GM23338 (cell line): Measurements from ENCODE around the gene NRROS. TPM values are rescaled to one million over a fixed set of nuclear protein-coding genes. Genes with fewer than 3 reads are reported as not detected.

ENCODE experiments used
- ATAC-seq: fragments of 200-7000 bp; cut with Tn5 transposase; 3 replicates; pipeline ENCODE4 v1.9.1; 2020
- DNase-seq: peaks from one replicate; pipeline ENCODE4 v3.0.0-alpha.2; 2015; ENCODE audit warnings: low spot score
- H2AFZ ChIP-seq: fragments of 200-600 bp; sonication (generic); 2 replicates; pipeline ENCODE4 v1.8.0; 2016; ENCODE audit warnings: antibody characterized with exemption, mild to moderate bottlenecking, moderate library complexity
- H3F3A ChIP-seq: fragments of 200-600 bp; sonication (generic); replicated peaks from 2 replicates; pipeline ENCODE4 v1.8.0; 2017; ENCODE audit warnings: antibody characterized with exemption, mixed run types, low read depth
- H3K27ac ChIP-seq: fragments of 200-600 bp; sonication (generic); 2 replicates; pipeline ENCODE4 v1.6.1; 2016; ENCODE audit warnings: low read depth
- H3K27me3 ChIP-seq: fragments of 200-600 bp; sonication (generic); 2 replicates; pipeline ENCODE4 v1.8.0; 2016; ENCODE audit warnings: mild to moderate bottlenecking, mixed run types, moderate library complexity; ENCODE audit not compliant: insufficient read depth
- H3K36me3 ChIP-seq: fragments of 200-600 bp; sonication (generic); 2 replicates; pipeline ENCODE4 v1.8.0; 2016; ENCODE audit warnings: mild to moderate bottlenecking; ENCODE audit not compliant: insufficient read depth
- H3K4me1 ChIP-seq: fragments of 200-600 bp; sonication (generic); 2 replicates; pipeline ENCODE4 v1.8.0; 2016; ENCODE audit warnings: mild to moderate bottlenecking, moderate library complexity; ENCODE audit not compliant: insufficient read depth
- H3K4me2 ChIP-seq: fragments of 200-600 bp; sonication (generic); 2 replicates; pipeline ENCODE4 v1.7.1; 2017; ENCODE audit warnings: mixed run types
- H3K4me3 ChIP-seq: fragments of 200-600 bp; sonication (generic); 2 replicates; pipeline ENCODE4 v1.6.1; 2016; ENCODE audit warnings: mixed run types
- H3K79me2 ChIP-seq: fragments of 200-600 bp; sonication (generic); replicated peaks from 2 replicates; pipeline ENCODE4 v1.8.0; 2017; ENCODE audit warnings: mild to moderate bottlenecking; ENCODE audit not compliant: insufficient read depth
- H3K9me2 ChIP-seq: fragments of 200-600 bp; sonication (generic); 2 replicates; pipeline ENCODE4 v1.8.0; 2017; ENCODE audit not compliant: insufficient read depth
- H4K20me1 ChIP-seq: fragments of 200-600 bp; sonication (generic); replicated peaks from 2 replicates; pipeline ENCODE4 v1.8.0; 2017; ENCODE audit warnings: mild to moderate bottlenecking; ENCODE audit not compliant: insufficient read depth
- H3K27ac Mint-ChIP-seq: 2 replicates; pipeline ENCODE4 v1.8.0; 2020; ENCODE audit warnings: inconsistent platforms, mild to moderate bottlenecking, moderate library complexity, mixed read lengths
- H3K27me3 Mint-ChIP-seq: 3 replicates; pipeline ENCODE4 v1.8.0; 2022; ENCODE audit warnings: low read depth, mild to moderate bottlenecking, moderate library complexity, mixed read lengths, inconsistent platforms; ENCODE audit not compliant: insufficient read depth, poor library complexity
- H3K36me3 Mint-ChIP-seq: 3 replicates; pipeline ENCODE4 v1.8.0; 2021; ENCODE audit warnings: low read depth, mild to moderate bottlenecking, inconsistent platforms, moderate library complexity, mixed read lengths
- H3K4me1 Mint-ChIP-seq: 3 replicates; pipeline ENCODE4 v1.8.0; 2020; ENCODE audit warnings: mild to moderate bottlenecking, inconsistent platforms, mixed read lengths
- H3K4me3 Mint-ChIP-seq: 3 replicates; pipeline ENCODE4 v1.8.0; 2021; ENCODE audit warnings: moderate library complexity, mild to moderate bottlenecking, inconsistent platforms, mixed read lengths
- H3K9me3 Mint-ChIP-seq: 3 replicates; pipeline ENCODE4 v1.8.0; 2020; ENCODE audit warnings: moderate library complexity, mild to moderate bottlenecking, inconsistent platforms, mixed read lengths
- CREB1 ChIP-seq: fragments of 250-450 bp; sonication (Bioruptor Pico); IDR thresholded peaks from 2 replicates; pipeline ENCODE4 v1.5.0; 2020; ENCODE audit warnings: low read depth, mild to moderate bottlenecking, moderate library complexity
- CTCF ChIP-seq, 2 experiments: fragments of 200-600 bp in 1 of 2; sonication (generic) in 1 of 2; conservative IDR thresholded peaks; 2 replicates each; pipeline versions ENCODE4 v1.5.1 to v1.6.1; 2016 to 2017; ENCODE audit warnings: antibody characterized with exemption in 2 of 2, low read depth in 2 of 2, mild to moderate bottlenecking in 2 of 2, moderate library complexity in 1 of 2
- EZH2 ChIP-seq: fragments of 200-600 bp; sonication (generic); IDR thresholded peaks from one replicate; pipeline ENCODE4 v1.8.0; 2017; ENCODE audit warnings: antibody characterized with exemption, mild to moderate bottlenecking, low read depth; ENCODE audit not compliant: unreplicated experiment
- EZH2phosphoT487 ChIP-seq: fragments of 200-600 bp; sonication (generic); IDR thresholded peaks from one replicate; pipeline ENCODE4 v1.8.1; 2018; ENCODE audit warnings: antibody characterized with exemption; ENCODE audit not compliant: unreplicated experiment
- JUNB ChIP-seq: IDR thresholded peaks from one replicate; pipeline ENCODE4 v1.6.1; 2016; ENCODE audit warnings: antibody characterized with exemption; ENCODE audit not compliant: unreplicated experiment
- NANOG ChIP-seq: IDR thresholded peaks from 2 replicates; pipeline ENCODE4 v1.6.1; 2016; ENCODE audit warnings: antibody characterized with exemption, borderline replicate concordance
- POLR2AphosphoS5 ChIP-seq: IDR thresholded peaks from 2 replicates; pipeline ENCODE4 v1.6.1; 2016; ENCODE audit warnings: antibody characterized with exemption, low read depth
- STAT1 ChIP-seq: IDR thresholded peaks from one replicate; pipeline ENCODE4 v1.6.1; 2016; ENCODE audit warnings: antibody characterized with exemption; ENCODE audit not compliant: unreplicated experiment
- ZNF114 ChIP-seq: fragments of 250-450 bp; sonication (Bioruptor Pico); IDR thresholded peaks from 2 replicates; pipeline ENCODE4 v1.5.0; 2020; ENCODE audit warnings: mild to moderate bottlenecking, moderate library complexity
- ZNF331 ChIP-seq: fragments of 250-450 bp; sonication (Bioruptor Pico); IDR thresholded peaks from 2 replicates; pipeline ENCODE4 v1.5.0; 2020; ENCODE audit warnings: low read depth, mild to moderate bottlenecking, moderate library complexity
- polyA plus RNA-seq: library from polyadenylated mRNA; unstranded; fragments of >200 nt; fragmentation: Nextera tagmentation; extraction: Ambion mirVana; gene quantifications from 2 replicates; pipeline ENCODE4 v1.2.1, GENCODE V29; 2016
- total RNA-seq: library from RNA; depleted of rRNA; stranded (reverse); fragments of >200 nt; shearing (Covaris generic); gene quantifications from 2 replicates; pipeline ENCODE4 v1.2.3, GENCODE V29; 2014
- TF ChIP-seq, protein P1 (sequence below): IDR thresholded peaks from one replicate; pipeline ENCODE4 v1.6.1; 2018; ENCODE audit warnings: antibody characterized with exemption; ENCODE audit not compliant: unreplicated experiment
- TF ChIP-seq, protein P2 (sequence below): fragments of 250-450 bp; sonication (Bioruptor Pico); IDR thresholded peaks from 2 replicates; pipeline ENCODE4 v1.5.0; 2020; ENCODE audit warnings: mild to moderate bottlenecking, moderate library complexity
- TF ChIP-seq, protein P3 (sequence below): IDR thresholded peaks from 2 replicates; pipeline ENCODE4 v1.6.1; 2016; ENCODE audit warnings: antibody characterized with exemption

The NRROS gene
- total and polyA plus RNA-seq, 2 experiments from 2014 or later = 2.3 to 8.5 TPM

DNA sequence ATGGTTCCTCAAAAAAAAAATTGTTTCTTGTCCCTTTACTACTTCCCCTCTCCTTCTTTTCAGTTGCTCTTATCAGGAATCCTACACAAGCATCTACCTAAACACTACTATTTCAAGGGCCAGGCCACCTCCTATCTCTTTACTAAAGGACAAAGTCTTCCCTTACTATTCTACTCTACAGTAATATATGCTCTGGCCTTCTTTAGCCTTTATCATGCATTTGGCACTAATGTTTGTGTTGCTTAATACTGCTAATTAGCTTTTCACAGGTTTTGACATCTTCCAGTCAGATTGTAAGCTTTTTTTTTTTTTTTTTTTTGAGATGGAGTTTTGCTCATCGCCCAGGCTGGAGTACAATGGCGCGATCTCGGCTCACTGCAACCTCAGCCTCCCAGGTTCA is 67.2 kb downstream of the NRROS start:
- Histone ChIP-seq H3K4me2 (no peak overlapping the region), H3K27me3 (peaks cover 13% of the 10 kb centered on the region; the same call in 1 of the 2 replicates)
- no peaks in the 10 kb centered on the region for H3K9me3 Mint-ChIP-seq

More for the DNA sequence above, 67.2 kb downstream of the NRROS start:
- Histone ChIP-seq H2AFZ (no peak overlapping the region), H4K20me1 (no peaks in the 10 kb centered on the region), H3F3A (0 out of 2 replicates have a peak, but pooled peaks cover 3% of the 10 kb centered on the region), H3K9me2 (no peaks in the 10 kb centered on the region), H3K4me1 (no peaks in the 10 kb centered on the region), H3K36me3 (no peaks in the 10 kb centered on the region), H3K27ac (no peak overlapping the region), H3K4me3 (no peak overlapping the region), H3K79me2 (no peaks in the 10 kb centered on the region)
- TF ChIP-seq, protein P1, sequence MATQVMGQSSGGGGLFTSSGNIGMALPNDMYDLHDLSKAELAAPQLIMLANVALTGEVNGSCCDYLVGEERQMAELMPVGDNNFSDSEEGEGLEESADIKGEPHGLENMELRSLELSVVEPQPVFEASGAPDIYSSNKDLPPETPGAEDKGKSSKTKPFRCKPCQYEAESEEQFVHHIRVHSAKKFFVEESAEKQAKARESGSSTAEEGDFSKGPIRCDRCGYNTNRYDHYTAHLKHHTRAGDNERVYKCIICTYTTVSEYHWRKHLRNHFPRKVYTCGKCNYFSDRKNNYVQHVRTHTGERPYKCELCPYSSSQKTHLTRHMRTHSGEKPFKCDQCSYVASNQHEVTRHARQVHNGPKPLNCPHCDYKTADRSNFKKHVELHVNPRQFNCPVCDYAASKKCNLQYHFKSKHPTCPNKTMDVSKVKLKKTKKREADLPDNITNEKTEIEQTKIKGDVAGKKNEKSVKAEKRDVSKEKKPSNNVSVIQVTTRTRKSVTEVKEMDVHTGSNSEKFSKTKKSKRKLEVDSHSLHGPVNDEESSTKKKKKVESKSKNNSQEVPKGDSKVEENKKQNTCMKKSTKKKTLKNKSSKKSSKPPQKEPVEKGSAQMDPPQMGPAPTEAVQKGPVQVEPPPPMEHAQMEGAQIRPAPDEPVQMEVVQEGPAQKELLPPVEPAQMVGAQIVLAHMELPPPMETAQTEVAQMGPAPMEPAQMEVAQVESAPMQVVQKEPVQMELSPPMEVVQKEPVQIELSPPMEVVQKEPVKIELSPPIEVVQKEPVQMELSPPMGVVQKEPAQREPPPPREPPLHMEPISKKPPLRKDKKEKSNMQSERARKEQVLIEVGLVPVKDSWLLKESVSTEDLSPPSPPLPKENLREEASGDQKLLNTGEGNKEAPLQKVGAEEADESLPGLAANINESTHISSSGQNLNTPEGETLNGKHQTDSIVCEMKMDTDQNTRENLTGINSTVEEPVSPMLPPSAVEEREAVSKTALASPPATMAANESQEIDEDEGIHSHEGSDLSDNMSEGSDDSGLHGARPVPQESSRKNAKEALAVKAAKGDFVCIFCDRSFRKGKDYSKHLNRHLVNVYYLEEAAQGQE = no peak
- TF ChIP-seq NANOG = no peak
- TF ChIP-seq POLR2AphosphoS5 = no peak
- TF ChIP-seq EZH2phosphoT487 = no peak
- TF ChIP-seq, protein P2, sequence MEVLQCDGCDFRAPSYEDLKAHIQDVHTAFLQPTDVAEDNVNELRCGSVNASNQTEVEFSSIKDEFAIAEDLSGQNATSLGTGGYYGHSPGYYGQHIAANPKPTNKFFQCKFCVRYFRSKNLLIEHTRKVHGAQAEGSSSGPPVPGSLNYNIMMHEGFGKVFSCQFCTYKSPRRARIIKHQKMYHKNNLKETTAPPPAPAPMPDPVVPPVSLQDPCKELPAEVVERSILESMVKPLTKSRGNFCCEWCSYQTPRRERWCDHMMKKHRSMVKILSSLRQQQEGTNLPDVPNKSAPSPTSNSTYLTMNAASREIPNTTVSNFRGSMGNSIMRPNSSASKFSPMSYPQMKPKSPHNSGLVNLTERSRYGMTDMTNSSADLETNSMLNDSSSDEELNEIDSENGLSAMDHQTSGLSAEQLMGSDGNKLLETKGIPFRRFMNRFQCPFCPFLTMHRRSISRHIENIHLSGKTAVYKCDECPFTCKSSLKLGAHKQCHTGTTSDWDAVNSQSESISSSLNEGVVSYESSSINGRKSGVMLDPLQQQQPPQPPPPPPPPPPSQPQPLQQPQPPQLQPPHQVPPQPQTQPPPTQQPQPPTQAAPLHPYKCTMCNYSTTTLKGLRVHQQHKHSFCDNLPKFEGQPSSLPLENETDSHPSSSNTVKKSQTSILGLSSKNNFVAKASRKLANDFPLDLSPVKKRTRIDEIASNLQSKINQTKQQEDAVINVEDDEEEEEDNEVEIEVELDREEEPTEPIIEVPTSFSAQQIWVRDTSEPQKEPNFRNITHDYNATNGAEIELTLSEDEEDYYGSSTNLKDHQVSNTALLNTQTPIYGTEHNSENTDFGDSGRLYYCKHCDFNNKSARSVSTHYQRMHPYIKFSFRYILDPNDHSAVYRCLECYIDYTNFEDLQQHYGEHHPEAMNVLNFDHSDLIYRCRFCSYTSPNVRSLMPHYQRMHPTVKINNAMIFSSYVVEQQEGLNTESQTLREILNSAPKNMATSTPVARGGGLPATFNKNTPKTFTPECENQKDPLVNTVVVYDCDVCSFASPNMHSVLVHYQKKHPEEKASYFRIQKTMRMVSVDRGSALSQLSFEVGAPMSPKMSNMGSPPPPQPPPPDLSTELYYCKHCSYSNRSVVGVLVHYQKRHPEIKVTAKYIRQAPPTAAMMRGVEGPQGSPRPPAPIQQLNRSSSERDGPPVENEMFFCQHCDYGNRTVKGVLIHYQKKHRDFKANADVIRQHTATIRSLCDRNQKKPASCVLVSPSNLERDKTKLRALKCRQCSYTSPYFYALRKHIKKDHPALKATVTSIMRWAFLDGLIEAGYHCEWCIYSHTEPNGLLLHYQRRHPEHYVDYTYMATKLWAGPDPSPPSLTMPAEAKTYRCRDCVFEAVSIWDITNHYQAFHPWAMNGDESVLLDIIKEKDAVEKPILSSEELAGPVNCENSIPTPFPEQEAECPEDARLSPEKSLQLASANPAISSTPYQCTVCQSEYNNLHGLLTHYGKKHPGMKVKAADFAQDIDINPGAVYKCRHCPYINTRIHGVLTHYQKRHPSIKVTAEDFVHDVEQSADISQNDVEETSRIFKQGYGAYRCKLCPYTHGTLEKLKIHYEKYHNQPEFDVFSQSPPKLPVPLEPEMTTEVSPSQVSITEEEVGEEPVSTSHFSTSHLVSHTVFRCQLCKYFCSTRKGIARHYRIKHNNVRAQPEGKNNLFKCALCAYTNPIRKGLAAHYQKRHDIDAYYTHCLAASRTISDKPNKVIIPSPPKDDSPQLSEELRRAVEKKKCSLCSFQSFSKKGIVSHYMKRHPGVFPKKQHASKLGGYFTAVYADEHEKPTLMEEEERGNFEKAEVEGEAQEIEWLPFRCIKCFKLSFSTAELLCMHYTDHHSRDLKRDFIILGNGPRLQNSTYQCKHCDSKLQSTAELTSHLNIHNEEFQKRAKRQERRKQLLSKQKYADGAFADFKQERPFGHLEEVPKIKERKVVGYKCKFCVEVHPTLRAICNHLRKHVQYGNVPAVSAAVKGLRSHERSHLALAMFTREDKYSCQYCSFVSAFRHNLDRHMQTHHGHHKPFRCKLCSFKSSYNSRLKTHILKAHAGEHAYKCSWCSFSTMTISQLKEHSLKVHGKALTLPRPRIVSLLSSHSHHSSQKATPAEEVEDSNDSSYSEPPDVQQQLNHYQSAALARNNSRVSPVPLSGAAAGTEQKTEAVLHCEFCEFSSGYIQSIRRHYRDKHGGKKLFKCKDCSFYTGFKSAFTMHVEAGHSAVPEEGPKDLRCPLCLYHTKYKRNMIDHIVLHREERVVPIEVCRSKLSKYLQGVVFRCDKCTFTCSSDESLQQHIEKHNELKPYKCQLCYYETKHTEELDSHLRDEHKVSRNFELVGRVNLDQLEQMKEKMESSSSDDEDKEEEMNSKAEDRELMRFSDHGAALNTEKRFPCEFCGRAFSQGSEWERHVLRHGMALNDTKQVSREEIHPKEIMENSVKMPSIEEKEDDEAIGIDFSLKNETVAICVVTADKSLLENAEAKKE (CRISPR knock-in tag) = no peak
- TF ChIP-seq STAT1 = no peak
- no peak for TF ChIP-seq ZNF331 (CRISPR knock-in tag)
- no peak for TF ChIP-seq EZH2
- TF ChIP-seq CREB1 = no peak
- no peak for TF ChIP-seq ZNF114 (CRISPR knock-in tag)
- no peak for TF ChIP-seq JUNB
- TF ChIP-seq, protein P3, sequence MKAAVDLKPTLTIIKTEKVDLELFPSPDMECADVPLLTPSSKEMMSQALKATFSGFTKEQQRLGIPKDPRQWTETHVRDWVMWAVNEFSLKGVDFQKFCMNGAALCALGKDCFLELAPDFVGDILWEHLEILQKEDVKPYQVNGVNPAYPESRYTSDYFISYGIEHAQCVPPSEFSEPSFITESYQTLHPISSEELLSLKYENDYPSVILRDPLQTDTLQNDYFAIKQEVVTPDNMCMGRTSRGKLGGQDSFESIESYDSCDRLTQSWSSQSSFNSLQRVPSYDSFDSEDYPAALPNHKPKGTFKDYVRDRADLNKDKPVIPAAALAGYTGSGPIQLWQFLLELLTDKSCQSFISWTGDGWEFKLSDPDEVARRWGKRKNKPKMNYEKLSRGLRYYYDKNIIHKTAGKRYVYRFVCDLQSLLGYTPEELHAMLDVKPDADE = no peak
- no peak for TF ChIP-seq CTCF (conservative IDR thresholded peaks at IDR 0.05; ENCODE audit: low read depth in 2 of 2)
- Mint-ChIP-seq H3K36me3 (no peaks in the 10 kb centered on the region), H3K27me3 (peaks cover 8% of the 10 kb centered on the region), H3K27ac (no peak overlapping the region), H3K4me3 (no peak overlapping the region), H3K4me1 (no peaks in the 10 kb centered on the region; the same call in 2 of the 3 replicates)
- no peak for DNase-seq
- no peak for ATAC-seq
